Left lung (tissue), 10 donors: ENCODE data around the gene TMCC3. TPM values are rescaled to one million over a fixed set of nuclear protein-coding genes. Genes with fewer than 3 reads are reported as not detected.
"Not testable (repeated sequence)": the region's sequence is repeated elsewhere in the genome, so short reads cannot be mapped to it uniquely, and the experiment has no call there.

Experiments used
- ATAC-seq: fragments of 200-7000 bp; cut with Tn5 transposase; one replicate; pipeline ENCODE4 v1.9.1; 2020; ENCODE audit warnings: moderate library complexity
- DNase-seq, 4 donors: peaks; one replicate each; pipeline ENCODE4 v3.0.0-alpha.2; 2013 to 2020
- H3K27ac ChIP-seq, 2 donors: fragments of 200-600 bp; sonication (generic) in 1 of 2; one replicate each; pipeline versions ENCODE4 v1.5.0 to v1.8.0; 2020 to 2021
- H3K27me3 ChIP-seq, 2 donors: fragments of 200-600 bp; sonication (generic) in 1 of 2; one replicate each; pipeline versions ENCODE4 v1.5.0 to v1.8.0; 2020 to 2021
- H3K36me3 ChIP-seq, 2 donors: fragments of 200-600 bp; sonication (generic) in 1 of 2; one replicate each; pipeline versions ENCODE4 v1.5.0 to v1.8.0; 2020 to 2021
- H3K4me1 ChIP-seq, 2 donors: fragments of 200-600 bp; one replicate each; pipeline ENCODE4 v1.8.0; 2021
- H3K4me3 ChIP-seq, 2 donors: fragments of 200-600 bp; sonication (generic) in 1 of 2; one replicate each; pipeline versions ENCODE4 v1.5.0 to v1.8.0; 2020 to 2021; ENCODE audit warnings: mild to moderate bottlenecking in 1 of 2
- H3K9me3 ChIP-seq, 2 donors: fragments of 200-600 bp; sonication (generic) in 1 of 2; one replicate each; pipeline versions ENCODE4 v1.5.0 to v1.8.0; 2020 to 2021
- CTCF ChIP-seq, 2 donors: fragments of 200-600 bp; sonication (generic) in 1 of 2; IDR thresholded peaks; one replicate each; pipeline versions ENCODE4 v1.5.0 to v1.8.0; 2021; ENCODE audit warnings: antibody characterized with exemption in 2 of 2
- intact Hi-C, 2 donors: fragments of 100-400 bp; cut with DNase I; formaldehyde crosslinking; loops; one replicate each; pipeline versions ENCODE4 v1.11.2 to v1.14.2; 2022
- polyA plus RNA-seq, 6 donors: library from polyadenylated mRNA; unstranded; fragments of 120-200 nt; gene quantifications; one replicate each; pipeline ENCODE4 v1.2.1, GENCODE V29; 2013; ENCODE audit not compliant: insufficient read length in 6 of 6
- total RNA-seq, 2 donors: library from RNA; stranded (reverse); fragmentation: NEBNext Ultra II Directional; extraction: Animal tissue kit (Norgen Biotek cat#: 25700); gene quantifications; one replicate each; pipeline ENCODE4 v1.2.1, GENCODE V29; 2021
- donor health status: DM: no; HTN: yes; CAD: no.
- donor health status: DM: no; HTN: no; CAD: no.

The TMCC3 gene
- total and polyA plus RNA-seq, 8 donors: 3.7 to 11.4 (median 6.8) TPM

GRCh38 chr12:94596596-94596995 is 53.8 kb downstream of the TMCC3 start:
- no peak overlapping the region for H3K4me3 ChIP-seq
- TF ChIP-seq CTCF (IDR thresholded peaks at IDR 0.05): no peak
- no peaks in the 10 kb centered on the region for H3K9me3 ChIP-seq
- intact Hi-C loops: no loop called here
- H3K36me3 ChIP-seq: no peaks in the 10 kb centered on the region
- DNase-seq (no peak), ATAC-seq (peak; percentile 69)
- no peak overlapping the region for H3K27ac ChIP-seq
- no peaks in the 10 kb centered on the region for H3K27me3 ChIP-seq
- H3K4me1 ChIP-seq: no peaks in the 10 kb centered on the region

GRCh38 chr12:94595152-94595551 is 55.2 kb downstream of the TMCC3 start:
- Histone ChIP-seq H3K4me3 (no peak overlapping the region), H3K36me3 (no peaks in the 10 kb centered on the region), H3K27me3 (no peaks in the 10 kb centered on the region), H3K9me3 (no peaks in the 10 kb centered on the region), H3K27ac (no peak overlapping the region), H3K4me1 (no peaks in the 10 kb centered on the region)
- no peak for ATAC-seq
- TF ChIP-seq CTCF (IDR thresholded peaks at IDR 0.05): no peak
- intact Hi-C loops: no loop called here
- DNase-seq: no peak

GRCh38 chr12:94594443-94594825 is 55.9 kb downstream of the TMCC3 start:
- ATAC-seq (no peak), DNase-seq (no peak)
- intact Hi-C loops: no loop called here
- no peaks in the 10 kb centered on the region for H3K36me3 ChIP-seq
- no peaks in the 10 kb centered on the region for H3K4me1 ChIP-seq
- no peak overlapping the region for H3K4me3 ChIP-seq
- H3K27me3 ChIP-seq: no peaks in the 10 kb centered on the region
- peak overlapping the region in 1 of 2 donors; percentile 37 for H3K27ac ChIP-seq
- TF ChIP-seq CTCF (IDR thresholded peaks at IDR 0.05): no peak
- H3K9me3 ChIP-seq: no peaks in the 10 kb centered on the region

- Histone ChIP-seq H3K27me3 (no peaks in the 10 kb centered on the region), H3K27ac (peak overlapping the region in 1 of 2 donors; percentile 37), H3K4me1 (no peaks in the 10 kb centered on the region), H3K9me3 (no peaks in the 10 kb centered on the region), H3K36me3 (no peaks in the 10 kb centered on the region), H3K4me3 (no peak overlapping the region)
- TF ChIP-seq CTCF (IDR thresholded peaks at IDR 0.05): no peak
- ATAC-seq: no peak
- DNase-seq: no peak
- intact Hi-C loops: no loop called here
Measured at GRCh38 chr12:94593822-94594442, 56.4 kb downstream of the TMCC3 start.

- H3K4me1 ChIP-seq, H3K4me3 ChIP-seq, H3K27ac ChIP-seq, DNase-seq, H3K36me3 ChIP-seq, H3K9me3 ChIP-seq, ATAC-seq, intact Hi-C loops, H3K27me3 ChIP-seq: not testable (repeated sequence)
Measured at GRCh38 chr12:94592723-94593122, 57.6 kb downstream of the TMCC3 start.

- TF ChIP-seq CTCF (IDR thresholded peaks at IDR 0.05): no peak
- intact Hi-C loops: no loop called here
- Histone ChIP-seq H3K4me1 (no peaks in the 10 kb centered on the region), H3K9me3 (no peaks in the 10 kb centered on the region), H3K27ac (peak overlapping the region in 1 of 2 donors; percentile 23), H3K4me3 (no peak overlapping the region), H3K27me3 (no peaks in the 10 kb centered on the region), H3K36me3 (no peaks in the 10 kb centered on the region)
- no peak for ATAC-seq
- no peak for DNase-seq
Measured at GRCh38 chr12:94592080-94592479, 58.3 kb downstream of the TMCC3 start.
